ENCODE measurements around the gene ACE.
A peak's percentile ranks its signal among the peaks of the same experiment; 100 is the strongest.

GRCh38 chr17:63439687-63440086, 37.2 kb upstream of the ACE start:
- TF ChIP-seq, protein P1, sequence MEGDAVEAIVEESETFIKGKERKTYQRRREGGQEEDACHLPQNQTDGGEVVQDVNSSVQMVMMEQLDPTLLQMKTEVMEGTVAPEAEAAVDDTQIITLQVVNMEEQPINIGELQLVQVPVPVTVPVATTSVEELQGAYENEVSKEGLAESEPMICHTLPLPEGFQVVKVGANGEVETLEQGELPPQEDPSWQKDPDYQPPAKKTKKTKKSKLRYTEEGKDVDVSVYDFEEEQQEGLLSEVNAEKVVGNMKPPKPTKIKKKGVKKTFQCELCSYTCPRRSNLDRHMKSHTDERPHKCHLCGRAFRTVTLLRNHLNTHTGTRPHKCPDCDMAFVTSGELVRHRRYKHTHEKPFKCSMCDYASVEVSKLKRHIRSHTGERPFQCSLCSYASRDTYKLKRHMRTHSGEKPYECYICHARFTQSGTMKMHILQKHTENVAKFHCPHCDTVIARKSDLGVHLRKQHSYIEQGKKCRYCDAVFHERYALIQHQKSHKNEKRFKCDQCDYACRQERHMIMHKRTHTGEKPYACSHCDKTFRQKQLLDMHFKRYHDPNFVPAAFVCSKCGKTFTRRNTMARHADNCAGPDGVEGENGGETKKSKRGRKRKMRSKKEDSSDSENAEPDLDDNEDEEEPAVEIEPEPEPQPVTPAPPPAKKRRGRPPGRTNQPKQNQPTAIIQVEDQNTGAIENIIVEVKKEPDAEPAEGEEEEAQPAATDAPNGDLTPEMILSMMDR (IDR thresholded peaks at IDR 0.05): no peak
- peak in 1 of 2 donors; percentile 42 for TF ChIP-seq EP300 (IDR thresholded peaks at IDR 0.05)
